HG03139 (cell line): ENCODE results near the gene FAM168A.

Experiments
- ATAC-seq: cut with Tn5 transposase; IDR thresholded peaks from one replicate; pipeline ENCODE4 v1.9.1; 2021; ENCODE audit not compliant: unreplicated experiment

The FAM168A gene

DNA sequence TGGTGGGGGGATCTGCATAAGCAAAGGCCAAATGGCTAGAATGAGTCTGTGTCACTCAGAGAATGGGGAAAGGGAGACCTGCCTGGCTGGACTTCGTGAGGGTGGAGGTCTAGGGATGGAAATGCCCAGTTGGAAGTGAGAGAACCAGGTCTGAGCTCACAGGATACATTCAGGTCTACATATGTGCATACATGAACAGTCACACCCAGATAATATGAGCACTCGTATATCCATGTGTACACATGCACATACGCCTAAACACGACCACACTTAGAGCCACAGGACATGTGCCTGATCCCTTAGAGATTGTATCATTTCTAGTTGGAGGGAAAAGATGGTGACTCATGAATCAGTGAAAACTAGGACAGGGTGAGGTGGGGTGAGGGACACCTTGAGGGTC is 242.8 kb downstream of the FAM168A start:
- ATAC-seq: no peak

DNA sequence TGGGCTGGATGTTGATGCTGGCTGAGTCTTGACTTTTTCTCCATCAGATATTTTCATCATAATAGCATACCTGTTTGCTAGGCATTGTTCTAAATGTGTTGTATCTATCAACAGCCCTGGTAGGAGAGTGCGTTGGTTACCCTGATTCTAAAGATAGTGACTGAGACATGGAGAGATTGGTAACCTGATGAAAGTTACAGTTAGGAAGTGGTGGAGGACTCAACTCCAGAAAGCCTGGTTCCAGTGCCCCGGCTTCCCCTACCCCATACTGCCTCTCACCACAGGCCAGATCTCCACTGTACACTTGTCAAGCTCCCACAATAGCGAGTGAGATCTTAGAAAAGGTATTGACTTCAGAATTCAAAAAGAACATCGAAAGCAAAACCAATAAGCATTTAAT is 244.5 kb downstream of the FAM168A start:
- no peak for ATAC-seq

DNA sequence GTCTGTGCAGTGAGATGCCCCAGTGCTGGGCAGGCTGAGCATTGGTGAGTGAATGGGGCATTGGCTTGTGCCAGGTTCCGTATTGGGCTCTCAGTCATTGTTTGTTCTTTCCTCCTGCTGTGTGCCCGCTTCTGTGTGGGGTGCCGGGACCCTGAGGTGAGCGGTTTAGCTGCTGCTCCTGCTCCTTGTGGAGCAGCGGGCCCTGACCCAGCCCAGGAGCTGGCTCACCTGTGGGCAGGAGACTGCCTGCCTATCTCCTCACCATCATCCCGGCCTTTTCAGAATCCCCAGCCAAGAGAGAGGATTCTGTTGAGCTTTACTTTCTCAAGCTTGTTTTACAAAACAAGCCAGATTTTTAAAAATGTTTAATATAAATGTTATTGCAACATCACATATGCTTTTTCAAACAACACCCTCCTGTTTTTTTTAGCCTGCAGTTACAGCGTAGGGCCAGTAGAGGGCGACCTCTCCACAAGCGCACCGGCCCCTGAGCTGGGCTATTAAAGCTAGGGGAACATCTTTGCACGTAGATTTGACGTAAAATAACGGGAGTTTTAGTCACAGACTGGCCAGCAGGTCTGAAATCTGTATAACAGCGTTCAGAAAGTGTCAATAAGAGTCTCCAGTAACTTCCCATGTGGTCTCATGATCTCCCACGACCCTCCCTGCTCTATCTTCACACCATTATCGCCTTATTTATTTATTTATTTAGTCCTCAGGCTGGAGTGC is 246.8 kb downstream of the FAM168A start:
- ATAC-seq: no peak
